Activated T-cell treated with anti-CD3 and anti-CD28 coated beads, Interleukin-2, amount 50 U/mL, for 72 hours (primary cell): ENCODE data around the gene KAT6B. TPM values are rescaled to one million over a fixed set of nuclear protein-coding genes. Genes with fewer than 3 reads are reported as not detected.

Source experiments
- ATAC-seq, 2 donors: fragments of 150-1000 bp; cut with Tn5 transposase; replicated peaks in 1 of 2; 2 replicates each; pipeline ENCODE4 v1.10.0; 2021; ENCODE audit warnings: moderate library complexity in 2 of 2, mild to moderate bottlenecking in 1 of 2
- DNase-seq, 2 donors: peaks; one replicate each; pipeline ENCODE4 v3.0.0; 2021 to 2022; ENCODE audit warnings: mixed read lengths in 1 of 2
- H3K27ac Mint-ChIP-seq: one replicate; pipeline ENCODE4 v1.8.0; 2022; ENCODE audit warnings: mild to moderate bottlenecking, moderate library complexity, mixed read lengths
- H3K27me3 Mint-ChIP-seq: one replicate; pipeline ENCODE4 v1.8.0; 2022; ENCODE audit warnings: low read depth, mixed read lengths
- H3K36me3 Mint-ChIP-seq, 2 donors: one replicate each; pipeline ENCODE4 v1.8.0; 2022; ENCODE audit warnings: mixed read lengths in 2 of 2, mild to moderate bottlenecking in 1 of 2; ENCODE audit not compliant: insufficient read depth in 2 of 2
- H3K4me1 Mint-ChIP-seq: one replicate; pipeline ENCODE4 v1.8.0; 2022; ENCODE audit warnings: low read depth, mixed read lengths
- H3K4me3 Mint-ChIP-seq, 2 donors: one replicate each; pipeline ENCODE4 v1.8.0; 2022; ENCODE audit warnings: mild to moderate bottlenecking in 2 of 2, mixed read lengths in 2 of 2, moderate library complexity in 2 of 2
- H3K9me3 Mint-ChIP-seq, 2 donors: one replicate each; pipeline ENCODE4 v1.8.0; 2022; ENCODE audit warnings: mixed read lengths in 2 of 2
- total RNA-seq, 2 donors: library from RNA; stranded (reverse); gene quantifications; one replicate each; pipeline ENCODE4 v1.2.3, GENCODE V29; 2022

The KAT6B gene
- total RNA-seq, 2 donors from 2014 or later, result 27.9 to 29.8 TPM

- Mint-ChIP-seq H3K27me3 (no peaks in the 10 kb centered on the region), H3K9me3 (no peaks in the 10 kb centered on the region), H3K27ac (no peak overlapping the region), H3K36me3 (peaks cover 0 to 10% of the 10 kb centered on the region in 2 donors), H3K4me1 (peaks cover 31% of the 10 kb centered on the region), H3K4me3 (no peak overlapping the region)
- DNase-seq, result no peak
- no peak for ATAC-seq
Measured at GRCh38 chr10:75018251-75018650, 191.9 kb downstream of the KAT6B start.

- peaks cover 0 to 10% of the 10 kb centered on the region in 2 donors for H3K36me3 Mint-ChIP-seq
- H3K4me3 Mint-ChIP-seq, result no peak overlapping the region
- no peaks in the 10 kb centered on the region for H3K27me3 Mint-ChIP-seq
- peaks cover 25% of the 10 kb centered on the region for H3K4me1 Mint-ChIP-seq
- H3K27ac Mint-ChIP-seq, result peak overlapping the region; percentile 6
- ATAC-seq (no peak), DNase-seq (no peak)
- no peaks in the 10 kb centered on the region for H3K9me3 Mint-ChIP-seq
Measured at GRCh38 chr10:75018686-75019307, 192.4 kb downstream of the KAT6B start.

GRCh38 chr10:75019370-75019769 lies 193.0 kb downstream of the KAT6B start:
- Mint-ChIP-seq H3K36me3 (peaks cover 0 to 10% of the 10 kb centered on the region in 2 donors), H3K4me1 (peaks cover 20% of the 10 kb centered on the region), H3K9me3 (no peaks in the 10 kb centered on the region), H3K27me3 (no peaks in the 10 kb centered on the region), H3K27ac (peak overlapping the region; percentile 6), H3K4me3 (no peak overlapping the region)
- ATAC-seq, result no peak
- no peak for DNase-seq

- Mint-ChIP-seq H3K4me3 (no peak overlapping the region), H3K27ac (peak overlapping the region; percentile 6), H3K36me3 (peaks cover 0 to 9% of the 10 kb centered on the region in 2 donors), H3K4me1 (peaks cover 13% of the 10 kb centered on the region), H3K9me3 (no peaks in the 10 kb centered on the region), H3K27me3 (no peaks in the 10 kb centered on the region)
- no peak for ATAC-seq
- DNase-seq, result no peak
Measured at GRCh38 chr10:75020168-75020567, 193.8 kb downstream of the KAT6B start.

GRCh38 chr10:75021379-75022249 lies 195.2 kb downstream of the KAT6B start:
- no peaks in the 10 kb centered on the region for H3K27me3 Mint-ChIP-seq
- ATAC-seq (no peak), DNase-seq (no peak)
- peaks cover 10% of the 10 kb centered on the region for H3K4me1 Mint-ChIP-seq
- peaks cover 0 to 9% of the 10 kb centered on the region in 2 donors for H3K36me3 Mint-ChIP-seq
- no peaks in the 10 kb centered on the region for H3K9me3 Mint-ChIP-seq
- no peak overlapping the region for H3K4me3 Mint-ChIP-seq
- peak overlapping the region; percentile 16 for H3K27ac Mint-ChIP-seq

- peak overlapping the region; percentile 24 for H3K27ac Mint-ChIP-seq
- ATAC-seq, result no peak
Measured at GRCh38 chr10:75023074-75023473, 196.7 kb downstream of the KAT6B start.

GRCh38 chr10:75024971-75025523 lies 198.6 kb downstream of the KAT6B start:
- Mint-ChIP-seq H3K36me3 (peaks cover 0 to 15% of the 10 kb centered on the region in 2 donors), H3K27ac (peak overlapping the region; percentile 13)

More at GRCh38 chr10:75023074-75023473, 196.7 kb downstream of the KAT6B start:
- H3K9me3 Mint-ChIP-seq, result no peaks in the 10 kb centered on the region
- H3K27me3 Mint-ChIP-seq, result no peaks in the 10 kb centered on the region
- peaks cover 10% of the 10 kb centered on the region for H3K4me1 Mint-ChIP-seq
- peaks cover 0 to 9% of the 10 kb centered on the region in 2 donors for H3K36me3 Mint-ChIP-seq
- DNase-seq, result no peak
- no peak overlapping the region for H3K4me3 Mint-ChIP-seq

GRCh38 chr10:75028049-75028448 lies 201.6 kb downstream of the KAT6B start:
- no peak for ATAC-seq
- Mint-ChIP-seq H3K9me3 (no peaks in the 10 kb centered on the region), H3K4me1 (peaks cover 4% of the 10 kb centered on the region), H3K27me3 (no peaks in the 10 kb centered on the region), H3K4me3 (no peak overlapping the region), H3K36me3 (peaks cover 0 to 12% of the 10 kb centered on the region in 2 donors), H3K27ac (peak overlapping the region; percentile 18)
- no peak for DNase-seq

More at GRCh38 chr10:75024971-75025523, 198.6 kb downstream of the KAT6B start:
- H3K9me3 Mint-ChIP-seq, result no peaks in the 10 kb centered on the region
- peaks cover 10% of the 10 kb centered on the region for H3K4me1 Mint-ChIP-seq
- no peak overlapping the region for H3K4me3 Mint-ChIP-seq
- no peak for DNase-seq
- H3K27me3 Mint-ChIP-seq, result no peaks in the 10 kb centered on the region
- no peak for ATAC-seq

GRCh38 chr10:75028748-75029147 lies 202.3 kb downstream of the KAT6B start:
- peaks cover 11% of the 10 kb centered on the region for H3K4me1 Mint-ChIP-seq
- no peaks in the 10 kb centered on the region for H3K27me3 Mint-ChIP-seq
- no peak for ATAC-seq
- H3K4me3 Mint-ChIP-seq, result no peak overlapping the region
- no peak for DNase-seq
- H3K9me3 Mint-ChIP-seq, result no peaks in the 10 kb centered on the region
- H3K27ac Mint-ChIP-seq, result no peak overlapping the region
- H3K36me3 Mint-ChIP-seq, result peaks cover 0 to 10% of the 10 kb centered on the region in 2 donors

GRCh38 chr10:75029420-75029819 lies 203.0 kb downstream of the KAT6B start:
- ATAC-seq (no peak), DNase-seq (no peak)
- Mint-ChIP-seq H3K27ac (no peak overlapping the region), H3K27me3 (no peaks in the 10 kb centered on the region), H3K36me3 (peaks cover 0 to 10% of the 10 kb centered on the region in 2 donors), H3K9me3 (no peaks in the 10 kb centered on the region), H3K4me1 (peaks cover 18% of the 10 kb centered on the region), H3K4me3 (no peak overlapping the region)

GRCh38 chr10:75029857-75030256 lies 203.5 kb downstream of the KAT6B start:
- H3K36me3 Mint-ChIP-seq, result peaks cover 0 to 10% of the 10 kb centered on the region in 2 donors

GRCh38 chr10:75030371-75030770 lies 204.0 kb downstream of the KAT6B start:
- DNase-seq (no peak), ATAC-seq (no peak)
- H3K9me3 Mint-ChIP-seq, result no peaks in the 10 kb centered on the region
- H3K4me3 Mint-ChIP-seq, result no peak overlapping the region
- no peak overlapping the region for H3K27ac Mint-ChIP-seq
- no peaks in the 10 kb centered on the region for H3K27me3 Mint-ChIP-seq
- peaks cover 0 to 10% of the 10 kb centered on the region in 2 donors for H3K36me3 Mint-ChIP-seq
- H3K4me1 Mint-ChIP-seq, result peaks cover 27% of the 10 kb centered on the region

More at GRCh38 chr10:75029857-75030256, 203.5 kb downstream of the KAT6B start:
- H3K4me3 Mint-ChIP-seq, result no peak overlapping the region
- H3K27me3 Mint-ChIP-seq, result no peaks in the 10 kb centered on the region
- DNase-seq, result no peak
- no peaks in the 10 kb centered on the region for H3K9me3 Mint-ChIP-seq
- peaks cover 22% of the 10 kb centered on the region for H3K4me1 Mint-ChIP-seq
- no peak overlapping the region for H3K27ac Mint-ChIP-seq
- ATAC-seq, result no peak

- no peak overlapping the region for H3K27ac Mint-ChIP-seq
- H3K36me3 Mint-ChIP-seq, result peaks cover 0 to 10% of the 10 kb centered on the region in 2 donors
- no peaks in the 10 kb centered on the region for H3K9me3 Mint-ChIP-seq
- no peak for DNase-seq
- H3K4me3 Mint-ChIP-seq, result no peak overlapping the region
- H3K27me3 Mint-ChIP-seq, result no peaks in the 10 kb centered on the region
- no peak for ATAC-seq
- H3K4me1 Mint-ChIP-seq, result peaks cover 45% of the 10 kb centered on the region
Measured at GRCh38 chr10:75032119-75032518, 205.7 kb downstream of the KAT6B start.
